ENCODE results near the gene STARD6.

DNA sequence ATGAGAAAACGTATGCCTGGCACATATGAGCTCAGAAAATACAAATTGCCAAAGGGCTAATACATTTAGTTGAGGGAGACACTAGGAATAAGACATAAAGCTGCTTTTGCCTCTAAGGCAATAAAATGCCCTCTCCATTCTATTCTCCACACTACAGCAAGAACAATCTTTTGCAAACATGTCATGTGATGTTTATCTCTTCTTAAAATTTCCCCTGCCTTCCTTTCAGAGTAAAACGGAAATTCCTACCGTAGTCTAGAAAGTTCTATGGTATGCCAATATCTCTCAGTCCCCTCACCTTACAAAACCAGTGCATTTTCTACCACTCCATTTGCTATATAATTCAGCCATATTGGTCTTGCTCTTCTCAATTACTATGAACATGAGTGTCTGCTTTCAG is 33.2 kb upstream of the STARD6 start:
- TF ChIP-seq, protein P1, sequence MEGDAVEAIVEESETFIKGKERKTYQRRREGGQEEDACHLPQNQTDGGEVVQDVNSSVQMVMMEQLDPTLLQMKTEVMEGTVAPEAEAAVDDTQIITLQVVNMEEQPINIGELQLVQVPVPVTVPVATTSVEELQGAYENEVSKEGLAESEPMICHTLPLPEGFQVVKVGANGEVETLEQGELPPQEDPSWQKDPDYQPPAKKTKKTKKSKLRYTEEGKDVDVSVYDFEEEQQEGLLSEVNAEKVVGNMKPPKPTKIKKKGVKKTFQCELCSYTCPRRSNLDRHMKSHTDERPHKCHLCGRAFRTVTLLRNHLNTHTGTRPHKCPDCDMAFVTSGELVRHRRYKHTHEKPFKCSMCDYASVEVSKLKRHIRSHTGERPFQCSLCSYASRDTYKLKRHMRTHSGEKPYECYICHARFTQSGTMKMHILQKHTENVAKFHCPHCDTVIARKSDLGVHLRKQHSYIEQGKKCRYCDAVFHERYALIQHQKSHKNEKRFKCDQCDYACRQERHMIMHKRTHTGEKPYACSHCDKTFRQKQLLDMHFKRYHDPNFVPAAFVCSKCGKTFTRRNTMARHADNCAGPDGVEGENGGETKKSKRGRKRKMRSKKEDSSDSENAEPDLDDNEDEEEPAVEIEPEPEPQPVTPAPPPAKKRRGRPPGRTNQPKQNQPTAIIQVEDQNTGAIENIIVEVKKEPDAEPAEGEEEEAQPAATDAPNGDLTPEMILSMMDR (IDR thresholded peaks at IDR 0.05): no peak
- TF ChIP-seq POLR2A (IDR thresholded peaks at IDR 0.05): no peak

All from vagina (tissue), 2 donors.